HEK293 (cell line): ENCODE results near the gene ASPDH.
A peak's percentile ranks its signal among the peaks of the same experiment; 100 is the strongest.

Experiments used
- CTCF ChIA-PET: fragments of 350-600 bp; formaldehyde crosslinking; extraction: SDS; loops from one replicate; lab custom pipeline; 2021; ENCODE audit warnings: antibody characterized with exemption; lab: Yijun Ruan, JAX
- POLR2A ChIA-PET: fragments of 300-600 bp; formaldehyde crosslinking; extraction: SDS; loops from one replicate; lab custom pipeline; 2020; ENCODE audit warnings: antibody characterized with exemption, inconsistent platforms; lab: Yijun Ruan, JAX
- H3K27ac ChIP-seq: fragments of 200-500 bp; sonication (Bioruptor generic); 2 replicates; pipeline ENCODE4 v1.5.1; 2014; ENCODE audit warnings: low read depth, low read length, control low read depth, inconsistent platforms; ENCODE audit errors: extremely low read depth
- H3K36me3 ChIP-seq, 2 experiments: fragments of 200-500 bp in 1 of 2; sonication (Bioruptor generic) in 1 of 2; 1 replicate in 1 of 2; 2 replicates in 1 of 2; pipeline ENCODE4 v1.5.1; 2014 to 2017; ENCODE audit warnings: inconsistent platforms in 2 of 2, low read length in 2 of 2; ENCODE audit not compliant: control insufficient read depth in 2 of 2, insufficient read depth in 1 of 2
- H3K4me1 ChIP-seq: fragments of 200-500 bp; sonication (Bioruptor generic); 2 replicates; pipeline ENCODE4 v1.5.1; 2014; ENCODE audit warnings: mild to moderate bottlenecking, low read length, inconsistent platforms; ENCODE audit not compliant: control insufficient read depth, insufficient read depth
- H3K4me3 ChIP-seq: 2 replicates; pipeline ENCODE4 v1.5.1; 2011; ENCODE audit warnings: low read depth, mild to moderate bottlenecking, control low read depth, low read length, moderate library complexity
- H3K9me3 ChIP-seq: fragments of 200-500 bp; sonication (Bioruptor generic); 2 replicates; pipeline ENCODE4 v1.5.1; 2014; ENCODE audit warnings: low read depth, low read length, inconsistent platforms; ENCODE audit not compliant: control insufficient read depth, insufficient read depth
- AEBP2 ChIP-seq: fragments of 450-650 bp; formaldehyde crosslinking; IDR thresholded peaks from 2 replicates; pipeline ENCODE4 v1.5.1; 2016; ENCODE audit warnings: missing biosample characterization, missing genetic modification characterization, borderline replicate concordance
- HIC1 ChIP-seq: fragments of 450-650 bp; formaldehyde crosslinking; IDR thresholded peaks from 2 replicates; pipeline ENCODE4 v1.5.1; 2016; ENCODE audit warnings: missing biosample characterization, missing genetic modification characterization
- KLF10 ChIP-seq: fragments of 450-650 bp; IDR thresholded peaks from 2 replicates; pipeline ENCODE4 v1.5.1; 2018; ENCODE audit warnings: missing biosample characterization, mild to moderate bottlenecking, missing genetic modification characterization
- KLF17 ChIP-seq: fragments of 450-650 bp; formaldehyde crosslinking; IDR thresholded peaks from 2 replicates; pipeline ENCODE4 v1.5.1; 2016; ENCODE audit warnings: missing biosample characterization, missing genetic modification characterization
- KLF8 ChIP-seq: fragments of 450-650 bp; formaldehyde crosslinking; IDR thresholded peaks from 2 replicates; pipeline ENCODE4 v1.5.1; 2016; ENCODE audit warnings: missing biosample characterization, missing genetic modification characterization
- PATZ1 ChIP-seq: fragments of 450-650 bp; formaldehyde crosslinking; IDR thresholded peaks from 2 replicates; pipeline ENCODE4 v1.5.1; 2016; ENCODE audit warnings: missing biosample characterization, missing genetic modification characterization
- ZBTB1 ChIP-seq: fragments of 450-650 bp; formaldehyde crosslinking; IDR thresholded peaks from 2 replicates; pipeline ENCODE4 v1.5.1; 2016; ENCODE audit warnings: missing biosample characterization, missing genetic modification characterization
- ZFP37 ChIP-seq: fragments of 450-650 bp; formaldehyde crosslinking; IDR thresholded peaks from 2 replicates; pipeline ENCODE4 v1.5.1; 2016; ENCODE audit warnings: missing biosample characterization, missing genetic modification characterization
- ZNF138 ChIP-seq: fragments of 450-650 bp; formaldehyde crosslinking; IDR thresholded peaks from 2 replicates; pipeline ENCODE4 v1.5.1; 2016; ENCODE audit warnings: missing biosample characterization, missing genetic modification characterization, borderline replicate concordance
- ZNF155 ChIP-seq: fragments of 450-650 bp; formaldehyde crosslinking; IDR thresholded peaks from 2 replicates; pipeline ENCODE4 v1.5.1; 2016; ENCODE audit warnings: missing biosample characterization, missing genetic modification characterization
- ZNF394 ChIP-seq: fragments of 450-650 bp; formaldehyde crosslinking; IDR thresholded peaks from 2 replicates; pipeline ENCODE4 v1.5.1; 2016; ENCODE audit warnings: missing biosample characterization, missing genetic modification characterization, mild to moderate bottlenecking, moderate library complexity, borderline replicate concordance
- ZNF514 ChIP-seq: fragments of 450-650 bp; formaldehyde crosslinking; IDR thresholded peaks from 2 replicates; pipeline ENCODE4 v1.5.1; 2016; ENCODE audit warnings: missing biosample characterization, missing genetic modification characterization
- ZNF549 ChIP-seq: fragments of 450-650 bp; IDR thresholded peaks from 2 replicates; pipeline ENCODE4 v1.5.1; 2018; ENCODE audit warnings: missing biosample characterization, missing genetic modification characterization, mild to moderate bottlenecking, inconsistent platforms, moderate library complexity
- ZNF571 ChIP-seq: fragments of 450-650 bp; formaldehyde crosslinking; IDR thresholded peaks from 2 replicates; pipeline ENCODE4 v1.5.0; 2017; ENCODE audit warnings: missing biosample characterization, missing genetic modification characterization
- ZNF580 ChIP-seq: fragments of 450-650 bp; formaldehyde crosslinking; IDR thresholded peaks from 2 replicates; pipeline ENCODE4 v1.5.1; 2016; ENCODE audit warnings: missing biosample characterization, missing genetic modification characterization
- ZNF596 ChIP-seq: fragments of 450-650 bp; IDR thresholded peaks from 2 replicates; pipeline ENCODE4 v1.5.0; 2018; ENCODE audit warnings: missing biosample characterization, mild to moderate bottlenecking, missing genetic modification characterization, moderate library complexity
- ZNF626 ChIP-seq: fragments of 450-650 bp; sonication (Bioruptor Pico); formaldehyde crosslinking; IDR thresholded peaks from 2 replicates; pipeline ENCODE4 v1.5.1; 2018; ENCODE audit warnings: missing biosample characterization, missing genetic modification characterization, inconsistent platforms
- ZNF785 ChIP-seq: fragments of 450-650 bp; formaldehyde crosslinking; IDR thresholded peaks from 2 replicates; pipeline ENCODE4 v1.5.1; 2016; ENCODE audit warnings: missing biosample characterization, missing genetic modification characterization
- TF ChIP-seq, protein P1 (sequence below): sonication (generic); formaldehyde crosslinking; IDR thresholded peaks from 2 replicates; pipeline ENCODE4 v1.8.1; 2022; ENCODE audit warnings: mild to moderate bottlenecking, moderate library complexity, missing genetic modification reagents
- TF ChIP-seq, protein P2 (sequence below): fragments of 450-650 bp; formaldehyde crosslinking; IDR thresholded peaks from 2 replicates; pipeline ENCODE4 v1.5.1; 2017; ENCODE audit warnings: missing biosample characterization, missing genetic modification characterization
- TF ChIP-seq, protein P3 (sequence below): fragments of 450-650 bp; formaldehyde crosslinking; IDR thresholded peaks from 2 replicates; pipeline ENCODE4 v1.5.1; 2016; ENCODE audit warnings: missing biosample characterization, missing genetic modification characterization
- TF ChIP-seq, protein P4 (sequence below): fragments of 450-650 bp; formaldehyde crosslinking; IDR thresholded peaks from 2 replicates; pipeline ENCODE4; 2016; ENCODE audit warnings: missing biosample characterization, missing genetic modification characterization

Gene ASPDH

DNA sequence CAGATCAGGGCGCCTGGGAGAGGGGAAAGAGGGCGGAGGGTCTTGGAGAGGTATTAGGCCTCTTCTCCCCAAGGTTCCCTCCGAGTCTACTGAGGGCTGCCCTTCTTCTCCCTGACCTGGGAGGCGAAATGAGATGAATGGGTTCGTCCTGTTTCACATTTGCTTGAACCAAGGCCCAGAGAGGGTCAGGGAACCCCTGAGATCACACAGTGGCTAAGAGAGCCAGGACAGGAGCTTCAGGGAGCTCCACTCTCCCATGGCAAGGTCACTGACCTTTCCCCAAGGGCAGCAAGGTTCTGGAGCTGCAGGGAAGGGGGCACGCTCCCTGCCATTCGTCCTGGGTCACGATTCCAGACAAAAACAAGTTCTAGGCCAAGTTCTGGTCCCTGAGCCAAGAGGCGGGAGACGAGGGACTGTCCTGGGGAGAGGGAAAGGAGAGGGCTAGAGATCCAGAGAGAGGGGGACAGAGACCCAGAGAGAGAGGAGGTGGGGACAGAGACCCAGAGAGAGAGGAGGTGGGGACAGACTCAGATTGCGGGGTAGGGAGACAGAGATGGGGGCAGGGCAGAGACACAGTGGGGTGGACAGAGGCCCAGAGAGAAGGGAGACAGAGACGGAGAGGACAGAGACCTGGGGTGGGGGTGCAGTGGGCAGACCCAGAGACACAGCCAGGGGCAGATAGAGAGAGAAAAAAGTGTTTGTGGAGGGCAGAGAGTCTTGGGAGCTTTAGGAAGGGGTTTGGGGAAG is 541 bp downstream of the ASPDH start:
- Histone ChIP-seq H3K4me3 (no peak overlapping the region), H3K4me1 (peaks cover 5% of the 10 kb centered on the region), H3K27ac (no peak overlapping the region), H3K36me3 (peaks cover 0 to under 1% of the 10 kb centered on the region in 2 experiments; a peak in 1 of 3 replicates), H3K9me3 (no peaks in the 10 kb centered on the region)
- no peak for TF ChIP-seq ZFP37 (tag by site-specific recombination)
- TF ChIP-seq ZNF394 (tag by site-specific recombination) = no peak
- peak; percentile 50 for TF ChIP-seq PATZ1
- no peak for TF ChIP-seq ZNF514 (tag by site-specific recombination)
- TF ChIP-seq, protein P1, sequence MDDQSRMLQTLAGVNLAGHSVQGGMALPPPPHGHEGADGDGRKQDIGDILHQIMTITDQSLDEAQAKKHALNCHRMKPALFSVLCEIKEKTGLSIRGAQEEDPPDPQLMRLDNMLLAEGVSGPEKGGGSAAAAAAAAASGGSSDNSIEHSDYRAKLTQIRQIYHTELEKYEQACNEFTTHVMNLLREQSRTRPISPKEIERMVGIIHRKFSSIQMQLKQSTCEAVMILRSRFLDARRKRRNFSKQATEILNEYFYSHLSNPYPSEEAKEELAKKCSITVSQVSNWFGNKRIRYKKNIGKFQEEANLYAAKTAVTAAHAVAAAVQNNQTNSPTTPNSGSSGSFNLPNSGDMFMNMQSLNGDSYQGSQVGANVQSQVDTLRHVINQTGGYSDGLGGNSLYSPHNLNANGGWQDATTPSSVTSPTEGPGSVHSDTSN (CRISPR knock-in tag) = no peak
- no peak for TF ChIP-seq AEBP2 (tag by site-specific recombination)
- no peak for TF ChIP-seq KLF8 (tag by site-specific recombination)
- TF ChIP-seq ZNF549 (tag by site-specific recombination) = no peak
- no peak for TF ChIP-seq ZNF571
- no peak for TF ChIP-seq ZNF785
- TF ChIP-seq ZNF596 (tag by site-specific recombination) = 0 out of 2 replicates have a peak, but pooled peaks have one; percentile 0
- TF ChIP-seq, protein P2, sequence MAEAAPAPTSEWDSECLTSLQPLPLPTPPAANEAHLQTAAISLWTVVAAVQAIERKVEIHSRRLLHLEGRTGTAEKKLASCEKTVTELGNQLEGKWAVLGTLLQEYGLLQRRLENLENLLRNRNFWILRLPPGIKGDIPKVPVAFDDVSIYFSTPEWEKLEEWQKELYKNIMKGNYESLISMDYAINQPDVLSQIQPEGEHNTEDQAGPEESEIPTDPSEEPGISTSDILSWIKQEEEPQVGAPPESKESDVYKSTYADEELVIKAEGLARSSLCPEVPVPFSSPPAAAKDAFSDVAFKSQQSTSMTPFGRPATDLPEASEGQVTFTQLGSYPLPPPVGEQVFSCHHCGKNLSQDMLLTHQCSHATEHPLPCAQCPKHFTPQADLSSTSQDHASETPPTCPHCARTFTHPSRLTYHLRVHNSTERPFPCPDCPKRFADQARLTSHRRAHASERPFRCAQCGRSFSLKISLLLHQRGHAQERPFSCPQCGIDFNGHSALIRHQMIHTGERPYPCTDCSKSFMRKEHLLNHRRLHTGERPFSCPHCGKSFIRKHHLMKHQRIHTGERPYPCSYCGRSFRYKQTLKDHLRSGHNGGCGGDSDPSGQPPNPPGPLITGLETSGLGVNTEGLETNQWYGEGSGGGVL (tag by site-specific recombination) = 0 out of 2 replicates have a peak, but pooled peaks have one; percentile 28
- TF ChIP-seq, protein P3, sequence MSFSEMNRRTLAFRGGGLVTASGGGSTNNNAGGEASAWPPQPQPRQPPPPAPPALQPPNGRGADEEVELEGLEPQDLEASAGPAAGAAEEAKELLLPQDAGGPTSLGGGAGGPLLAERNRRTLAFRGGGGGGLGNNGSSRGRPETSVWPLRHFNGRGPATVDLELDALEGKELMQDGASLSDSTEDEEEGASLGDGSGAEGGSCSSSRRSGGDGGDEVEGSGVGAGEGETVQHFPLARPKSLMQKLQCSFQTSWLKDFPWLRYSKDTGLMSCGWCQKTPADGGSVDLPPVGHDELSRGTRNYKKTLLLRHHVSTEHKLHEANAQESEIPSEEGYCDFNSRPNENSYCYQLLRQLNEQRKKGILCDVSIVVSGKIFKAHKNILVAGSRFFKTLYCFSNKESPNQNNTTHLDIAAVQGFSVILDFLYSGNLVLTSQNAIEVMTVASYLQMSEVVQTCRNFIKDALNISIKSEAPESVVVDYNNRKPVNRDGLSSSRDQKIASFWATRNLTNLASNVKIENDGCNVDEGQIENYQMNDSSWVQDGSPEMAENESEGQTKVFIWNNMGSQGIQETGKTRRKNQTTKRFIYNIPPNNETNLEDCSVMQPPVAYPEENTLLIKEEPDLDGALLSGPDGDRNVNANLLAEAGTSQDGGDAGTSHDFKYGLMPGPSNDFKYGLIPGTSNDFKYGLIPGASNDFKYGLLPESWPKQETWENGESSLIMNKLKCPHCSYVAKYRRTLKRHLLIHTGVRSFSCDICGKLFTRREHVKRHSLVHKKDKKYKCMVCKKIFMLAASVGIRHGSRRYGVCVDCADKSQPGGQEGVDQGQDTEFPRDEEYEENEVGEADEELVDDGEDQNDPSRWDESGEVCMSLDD = 0 out of 2 replicates have a peak, but pooled peaks have one; percentile 23
- no peak for TF ChIP-seq HIC1
- TF ChIP-seq ZBTB1 (tag by site-specific recombination) = no peak
- no peak for TF ChIP-seq ZNF138 (tag by site-specific recombination)
- TF ChIP-seq ZNF155 = no peak
- no peak for TF ChIP-seq KLF10 (tag by site-specific recombination)
- no peak for TF ChIP-seq ZNF626
- TF ChIP-seq KLF17 (tag by site-specific recombination) = no peak
- no peak for TF ChIP-seq ZNF580 (tag by site-specific recombination)
- TF ChIP-seq, protein P4, sequence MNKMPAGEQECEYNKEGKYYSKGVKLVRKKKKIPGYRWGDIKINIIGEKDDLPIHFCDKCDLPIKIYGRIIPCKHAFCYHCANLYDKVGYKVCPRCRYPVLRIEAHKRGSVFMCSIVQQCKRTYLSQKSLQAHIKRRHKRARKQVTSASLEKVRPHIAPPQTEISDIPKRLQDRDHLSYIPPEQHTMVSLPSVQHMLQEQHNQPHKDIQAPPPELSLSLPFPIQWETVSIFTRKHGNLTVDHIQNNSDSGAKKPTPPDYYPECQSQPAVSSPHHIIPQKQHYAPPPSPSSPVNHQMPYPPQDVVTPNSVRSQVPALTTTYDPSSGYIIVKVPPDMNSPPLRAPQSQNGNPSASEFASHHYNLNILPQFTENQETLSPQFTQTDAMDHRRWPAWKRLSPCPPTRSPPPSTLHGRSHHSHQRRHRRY = no peak
- POLR2A ChIA-PET = no interaction called here
- CTCF ChIA-PET = interaction anchor here (2.6 to 2.7 kb wide), 2 partner anchors 24 to 25 kb away, joined by 6 to 11 read pairs; no protein-coding TSS in a partner anchor
